NCI-H1417 treated with DMSO at 0.1 percent for 48 hours (cell line): ENCODE results near the gene HTR3B.
A peak's percentile ranks its signal among the peaks of the same experiment; 100 is the strongest.
"Not testable (repeated sequence)": the region's sequence is repeated elsewhere in the genome, so short reads cannot be mapped to it uniquely, and the experiment has no call there.

Experiments
- DNase-seq: peaks from one replicate; lab custom pipeline; 2025; lab: John Stamatoyannopoulos, UW

Gene HTR3B

GRCh38 chr11:113884361-113884836 lies 20.2 kb upstream of the HTR3B start:
- no peak for DNase-seq

DNA sequence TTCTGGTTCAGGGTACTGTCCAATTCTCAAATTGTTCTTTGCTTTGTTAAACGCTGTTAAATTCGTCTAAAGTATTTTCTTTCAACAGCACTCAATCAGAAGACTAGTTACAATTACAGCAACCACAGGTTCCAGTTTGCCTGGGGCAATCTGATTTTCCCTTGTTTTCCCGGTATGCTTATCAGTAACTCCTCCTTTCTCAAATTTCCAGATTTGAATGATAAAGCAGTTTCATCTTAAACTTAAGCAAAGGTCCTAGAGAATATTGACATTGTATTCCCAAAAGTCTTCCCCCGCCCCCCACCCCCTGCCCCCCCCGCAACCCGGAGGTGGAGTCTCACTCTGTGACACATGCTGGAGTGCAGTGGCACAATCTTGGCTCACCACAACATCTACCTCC lies 18.7 kb upstream of the HTR3B start:
- DNase-seq, result no peak

GRCh38 chr11:113888848-113889247 lies 15.7 kb upstream of the HTR3B start:
- DNase-seq, result no peak

- no peak for DNase-seq
Measured at GRCh38 chr11:113894421-113894996, 10.1 kb upstream of the HTR3B start.

GRCh38 chr11:113895367-113896155 lies 9.0 kb upstream of the HTR3B start:
- no peak for DNase-seq

DNA sequence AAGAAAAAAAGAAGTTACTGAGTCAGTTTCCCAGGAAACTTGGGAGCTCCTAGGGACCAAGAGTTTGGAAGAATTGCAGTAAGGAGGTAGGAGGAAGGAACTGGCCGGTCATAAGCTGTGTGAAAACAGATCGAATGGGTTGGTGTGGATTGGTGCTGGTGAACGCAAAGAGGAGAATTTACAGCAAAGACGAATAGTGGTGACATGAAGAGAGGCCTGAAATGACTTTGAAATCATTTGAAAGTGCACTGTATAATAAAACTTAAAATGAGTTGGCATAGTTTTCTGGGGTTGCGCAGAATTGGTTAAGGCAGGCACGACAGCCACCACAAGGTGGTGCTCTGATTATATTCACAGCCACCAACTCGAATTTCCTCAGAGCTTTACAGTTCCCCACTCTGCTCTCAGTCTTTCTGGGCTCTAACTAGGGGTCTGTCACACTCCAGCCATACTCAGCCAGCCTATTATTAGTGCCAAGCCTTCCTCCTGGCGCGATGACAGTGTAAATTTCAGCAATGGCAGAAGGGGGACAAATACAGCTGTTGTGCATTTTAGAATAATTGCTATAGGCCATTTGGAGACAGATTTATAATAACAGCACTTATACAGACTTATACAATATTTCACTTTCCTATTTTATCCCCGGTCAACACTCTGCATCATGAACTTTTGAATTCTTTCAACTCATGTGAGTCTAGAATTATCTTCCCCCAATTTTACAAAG lies 8.3 kb upstream of the HTR3B start:
- no peak for DNase-seq

DNA sequence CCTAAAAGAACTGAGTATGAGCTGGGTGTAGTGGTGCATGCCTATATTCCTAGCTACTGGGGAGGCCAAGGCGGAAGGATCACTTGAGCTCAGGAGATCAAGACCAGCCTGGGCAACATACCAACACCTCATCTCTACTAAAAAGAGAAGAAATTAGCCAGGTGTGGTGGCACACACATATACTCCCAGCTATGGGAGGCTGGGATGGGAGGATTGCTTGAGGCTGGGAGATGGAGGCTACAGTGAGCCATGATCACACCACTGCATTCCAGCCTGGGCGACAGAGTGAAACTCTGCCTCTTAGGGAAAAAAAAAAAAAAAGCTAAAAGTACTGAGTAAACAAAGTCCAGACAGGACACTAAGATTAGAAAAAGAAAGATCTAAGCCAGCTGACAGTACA lies 3.5 kb upstream of the HTR3B start:
- no peak for DNase-seq

DNA sequence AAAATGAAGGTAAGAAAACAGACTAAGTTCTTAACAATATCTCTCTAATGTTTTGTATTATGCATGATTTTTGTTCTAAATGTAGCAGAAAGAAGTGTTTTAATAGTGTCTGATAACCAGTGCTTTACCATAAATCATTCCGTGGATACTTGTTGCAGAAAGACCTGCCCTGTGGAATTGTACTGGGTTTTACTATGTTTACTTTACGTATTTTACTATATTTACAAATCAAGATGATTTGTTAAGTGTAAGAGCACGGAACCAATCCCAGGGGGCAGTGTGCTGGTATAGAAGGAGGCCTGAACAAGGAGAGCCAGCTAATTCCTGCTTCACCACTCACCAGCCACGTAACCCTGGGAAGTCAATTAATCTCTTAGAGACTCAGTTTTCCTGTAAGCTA lies 1.4 kb downstream of the HTR3B start:
- DNase-seq, result peak; percentile 29

GRCh38 chr11:113906516-113906915 lies 1.9 kb downstream of the HTR3B start:
- no peak for DNase-seq

- DNase-seq, result peak; percentile 25
Measured at GRCh38 chr11:113907152-113907551, 2.6 kb downstream of the HTR3B start.

GRCh38 chr11:113907681-113908080 lies 3.1 kb downstream of the HTR3B start:
- DNase-seq, result no peak

- no peak for DNase-seq
Measured at GRCh38 chr11:113908098-113908497, 3.5 kb downstream of the HTR3B start.

DNA sequence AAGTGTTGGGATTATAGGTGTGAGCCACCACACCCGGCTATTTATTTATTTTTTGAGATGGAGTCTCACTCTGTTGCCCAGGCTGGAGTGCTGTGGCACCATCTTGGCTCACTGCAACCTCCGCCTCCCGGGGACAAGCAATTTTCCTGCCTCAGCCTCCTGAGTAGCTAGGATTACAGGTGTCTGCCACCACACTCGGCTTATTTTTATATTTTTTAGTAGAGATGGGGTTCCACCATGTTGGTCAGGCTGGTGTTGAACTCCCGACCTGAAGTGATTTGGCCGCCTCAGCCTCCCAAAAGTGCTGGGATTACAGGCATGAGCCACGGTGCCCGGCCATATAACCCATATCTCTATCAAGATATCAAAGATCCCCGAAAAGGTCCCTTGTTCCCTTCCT lies 6.9 kb downstream of the HTR3B start:
- DNase-seq, result not testable (repeated sequence)

DNA sequence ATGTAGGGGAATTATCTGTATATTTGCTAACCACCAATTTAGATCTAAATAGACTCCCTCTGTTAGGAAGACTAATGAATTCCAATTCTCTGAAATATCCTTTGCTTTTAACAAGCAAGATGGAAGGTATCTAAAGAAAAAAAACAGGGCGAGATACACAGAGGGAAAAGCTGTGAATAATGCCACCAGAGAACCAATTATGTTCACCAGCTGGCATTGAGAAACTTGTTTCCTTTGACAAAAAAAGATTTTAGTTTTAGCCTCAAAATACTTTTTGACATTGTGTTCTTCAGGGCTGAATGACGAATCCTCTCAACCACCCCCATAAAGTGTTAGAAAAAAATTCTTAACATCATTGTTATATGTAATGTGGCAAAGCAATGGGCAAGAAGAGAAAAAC lies 19.0 kb downstream of the HTR3B start:
- no peak for DNase-seq

GRCh38 chr11:113926273-113927197 lies 21.9 kb downstream of the HTR3B start:
- no peak for DNase-seq

DNA sequence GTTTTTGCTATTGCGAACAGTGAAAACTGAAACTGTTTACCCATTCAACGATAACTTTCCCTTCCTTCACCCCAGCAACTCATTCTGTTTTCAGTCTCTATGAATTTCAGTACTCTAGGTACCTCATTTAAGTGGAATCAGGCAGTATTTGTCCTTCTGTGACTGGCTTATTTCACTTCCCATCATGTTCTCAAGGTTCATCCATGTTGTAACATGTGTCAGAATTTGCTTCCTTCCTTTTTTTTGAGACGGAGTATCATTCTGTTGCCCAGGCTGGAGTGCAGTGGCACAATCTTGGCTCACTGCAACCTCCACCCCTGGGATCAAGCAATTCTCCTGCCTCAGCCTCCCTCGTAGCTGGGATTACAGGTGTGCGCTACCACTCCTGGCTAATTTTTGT lies 23.7 kb downstream of the HTR3B start:
- DNase-seq, result no peak

DNA sequence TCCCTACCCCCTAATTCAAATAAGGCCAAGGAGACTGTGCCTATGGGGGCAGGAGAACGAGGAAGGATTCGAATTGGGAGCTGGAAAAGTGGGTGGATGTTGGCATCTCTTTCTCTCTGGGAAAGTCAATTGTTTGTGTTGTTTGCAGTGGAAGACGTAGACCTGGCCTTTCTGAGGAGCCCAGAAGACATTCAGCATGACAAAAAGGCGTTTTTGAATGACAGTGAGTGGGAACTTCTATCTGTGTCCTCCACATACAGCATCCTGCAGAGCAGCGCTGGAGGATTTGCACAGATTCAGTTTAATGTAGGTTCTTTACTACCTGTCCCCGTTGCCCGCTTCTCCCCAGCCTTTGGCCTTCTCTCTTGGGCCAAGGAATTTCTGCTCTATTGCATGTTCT lies 28.2 kb downstream of the HTR3B start:
- no peak for DNase-seq

GRCh38 chr11:113934193-113934592 lies 29.6 kb downstream of the HTR3B start:
- DNase-seq, result not testable (repeated sequence)

DNA sequence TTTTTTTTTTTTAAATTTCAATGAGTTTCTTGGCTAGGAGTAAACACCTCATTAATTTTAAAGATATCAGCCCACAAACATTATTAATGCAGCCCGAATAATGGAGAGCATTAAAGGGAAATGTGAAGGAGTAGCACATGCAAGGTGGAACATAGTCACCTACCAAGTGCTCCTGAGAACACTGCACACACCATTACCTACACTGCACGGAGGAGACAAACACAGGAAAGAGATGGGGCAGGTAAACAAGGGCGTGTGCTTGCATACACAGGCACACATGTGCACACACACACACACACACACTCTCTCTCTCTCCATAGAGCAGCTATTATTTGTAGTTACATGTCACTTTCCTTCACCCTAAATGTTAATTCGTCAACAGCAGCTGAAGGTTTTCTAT lies 30.2 kb downstream of the HTR3B start:
- DNase-seq, result no peak

- no peak for DNase-seq
Measured at GRCh38 chr11:113935858-113936257, 31.3 kb downstream of the HTR3B start.

- DNase-seq, result no peak
Measured at GRCh38 chr11:113937918-113938317, 33.3 kb downstream of the HTR3B start.

DNA sequence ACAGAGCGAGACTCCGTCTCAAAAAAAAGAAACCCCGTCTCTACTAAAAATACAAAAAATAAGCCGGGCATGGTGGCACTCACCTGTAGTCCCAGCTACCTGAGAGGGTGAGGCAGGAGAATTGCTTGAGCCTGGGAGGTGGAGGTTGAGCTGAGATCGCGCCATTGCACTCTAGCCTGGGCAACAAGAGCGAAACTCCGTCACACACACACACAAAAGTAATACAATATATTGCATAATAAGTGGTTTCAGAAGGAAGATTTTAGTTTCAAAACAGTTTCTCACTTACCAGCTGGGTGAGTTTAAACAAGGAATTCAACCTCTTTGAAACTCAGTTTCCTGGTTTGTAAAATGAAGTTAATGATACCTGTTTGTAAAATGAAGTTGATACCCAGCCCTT lies 37.7 kb downstream of the HTR3B start:
- no peak for DNase-seq
